GM12865 (cell line): ENCODE measurements around the gene NTRK3.

Experiments used
- DNase-seq: peaks from one replicate; pipeline ENCODE4 v3.0.0; 2010; ENCODE audit warnings: low read depth
- H3K4me3 ChIP-seq: 2 replicates; pipeline ENCODE4 v1.5.1; 2011; ENCODE audit warnings: mild to moderate bottlenecking, low read depth, low read length, control low read depth
- CTCF ChIP-seq: IDR thresholded peaks from 2 replicates; pipeline ENCODE4 v1.5.1; 2011; ENCODE audit warnings: low read length, control low read depth, low read depth, inconsistent platforms; ENCODE audit not compliant: insufficient read depth; ENCODE audit errors: missing control alignments

NTRK3 gene

GRCh38 chr15:87941606-87942005 is 314.9 kb downstream of the NTRK3 start:
- no peak overlapping the region for H3K4me3 ChIP-seq
- no peak for DNase-seq
- no peak for TF ChIP-seq CTCF

- no peak for TF ChIP-seq CTCF
- no peak overlapping the region for H3K4me3 ChIP-seq
- DNase-seq, result no peak
Measured at GRCh38 chr15:87940768-87941167, 315.8 kb downstream of the NTRK3 start.

GRCh38 chr15:87939848-87940457 is 316.6 kb downstream of the NTRK3 start:
- H3K4me3 ChIP-seq, result no peak overlapping the region
- no peak for DNase-seq
- TF ChIP-seq CTCF, result no peak

- no peak overlapping the region for H3K4me3 ChIP-seq
- no peak for TF ChIP-seq CTCF
- no peak for DNase-seq
Measured at GRCh38 chr15:87938031-87938430, 318.5 kb downstream of the NTRK3 start.

GRCh38 chr15:87935583-87935982 is 321.0 kb downstream of the NTRK3 start:
- TF ChIP-seq CTCF, result no peak
- DNase-seq, result no peak

GRCh38 chr15:87931584-87931983 is 325.0 kb downstream of the NTRK3 start:
- TF ChIP-seq CTCF, result no peak
- no peak for DNase-seq
- no peak overlapping the region for H3K4me3 ChIP-seq

More at GRCh38 chr15:87935583-87935982, 321.0 kb downstream of the NTRK3 start:
- H3K4me3 ChIP-seq, result no peak overlapping the region

- H3K4me3 ChIP-seq, result no peak overlapping the region
- DNase-seq, result no peak
- TF ChIP-seq CTCF, result no peak
Measured at GRCh38 chr15:87930457-87930856, 326.1 kb downstream of the NTRK3 start.
